GM21526 (cell line): ENCODE results near the gene HIC2.
"Not testable (repeated sequence)": the region's sequence is repeated elsewhere in the genome, so short reads cannot be mapped to it uniquely, and the experiment has no call there.

Experiments used
- ATAC-seq: cut with Tn5 transposase; IDR thresholded peaks from one replicate; pipeline ENCODE4 v1.9.1; 2021; ENCODE audit warnings: moderate library complexity; ENCODE audit not compliant: unreplicated experiment, low FRiP score

HIC2 gene

GRCh38 chr22:21434378-21435233 is 17.4 kb downstream of the HIC2 start:
- not testable (repeated sequence) for ATAC-seq

GRCh38 chr22:21435998-21436810 is 19.0 kb downstream of the HIC2 start:
- ATAC-seq = not testable (repeated sequence)

- ATAC-seq = not testable (repeated sequence)
Measured at GRCh38 chr22:21438013-21438412, 20.8 kb downstream of the HIC2 start.

- not testable (repeated sequence) for ATAC-seq
Measured at GRCh38 chr22:21440018-21440636, 23.0 kb downstream of the HIC2 start.

GRCh38 chr22:21440676-21441075 is 23.5 kb downstream of the HIC2 start:
- not testable (repeated sequence) for ATAC-seq

GRCh38 chr22:21441170-21441569 is 24.0 kb downstream of the HIC2 start:
- ATAC-seq = not testable (repeated sequence)

GRCh38 chr22:21442123-21442522 is 25.0 kb downstream of the HIC2 start:
- not testable (repeated sequence) for ATAC-seq

GRCh38 chr22:21442646-21443045 is 25.5 kb downstream of the HIC2 start:
- ATAC-seq = not testable (repeated sequence)

GRCh38 chr22:21443057-21443734 is 26.0 kb downstream of the HIC2 start:
- no peak for ATAC-seq

GRCh38 chr22:21443735-21444421 is 26.7 kb downstream of the HIC2 start:
- no peak for ATAC-seq

- ATAC-seq = no peak
Measured at GRCh38 chr22:21444701-21445436, 27.7 kb downstream of the HIC2 start.

GRCh38 chr22:21445437-21446127 is 28.4 kb downstream of the HIC2 start:
- ATAC-seq = no peak

- no peak for ATAC-seq
Measured at GRCh38 chr22:21446128-21446826, 29.1 kb downstream of the HIC2 start.

GRCh38 chr22:21446827-21447690 is 29.9 kb downstream of the HIC2 start:
- ATAC-seq = no peak

- ATAC-seq = no peak
Measured at GRCh38 chr22:21447694-21448402, 30.7 kb downstream of the HIC2 start.

- no peak for ATAC-seq
Measured at GRCh38 chr22:21448627-21449416, 31.7 kb downstream of the HIC2 start.
